Cardiac fibroblast (primary cell): ENCODE measurements around the gene HEXIM1.

ENCODE experiments used
- DNase-seq, 2 donors: peaks; one replicate each; pipeline versions ENCODE4 v3.0.0 to v3.0.0-alpha.2; 2010; ENCODE audit warnings: low read depth in 2 of 2
- H3K4me3 ChIP-seq, 2 donors: replicated peaks in 1 of 2; 1 replicate in 1 of 2; 2 replicates in 1 of 2; pipeline ENCODE4 v1.5.1; 2011; ENCODE audit warnings: low read depth in 2 of 2, low read length in 2 of 2, mild to moderate bottlenecking in 2 of 2, moderate library complexity in 1 of 2
- TF ChIP-seq, protein P1 (sequence below): IDR thresholded peaks from one replicate; pipeline ENCODE4 v1.5.1; 2011; ENCODE audit warnings: low read depth, mild to moderate bottlenecking, low read length, inconsistent platforms

Gene HEXIM1

DNA sequence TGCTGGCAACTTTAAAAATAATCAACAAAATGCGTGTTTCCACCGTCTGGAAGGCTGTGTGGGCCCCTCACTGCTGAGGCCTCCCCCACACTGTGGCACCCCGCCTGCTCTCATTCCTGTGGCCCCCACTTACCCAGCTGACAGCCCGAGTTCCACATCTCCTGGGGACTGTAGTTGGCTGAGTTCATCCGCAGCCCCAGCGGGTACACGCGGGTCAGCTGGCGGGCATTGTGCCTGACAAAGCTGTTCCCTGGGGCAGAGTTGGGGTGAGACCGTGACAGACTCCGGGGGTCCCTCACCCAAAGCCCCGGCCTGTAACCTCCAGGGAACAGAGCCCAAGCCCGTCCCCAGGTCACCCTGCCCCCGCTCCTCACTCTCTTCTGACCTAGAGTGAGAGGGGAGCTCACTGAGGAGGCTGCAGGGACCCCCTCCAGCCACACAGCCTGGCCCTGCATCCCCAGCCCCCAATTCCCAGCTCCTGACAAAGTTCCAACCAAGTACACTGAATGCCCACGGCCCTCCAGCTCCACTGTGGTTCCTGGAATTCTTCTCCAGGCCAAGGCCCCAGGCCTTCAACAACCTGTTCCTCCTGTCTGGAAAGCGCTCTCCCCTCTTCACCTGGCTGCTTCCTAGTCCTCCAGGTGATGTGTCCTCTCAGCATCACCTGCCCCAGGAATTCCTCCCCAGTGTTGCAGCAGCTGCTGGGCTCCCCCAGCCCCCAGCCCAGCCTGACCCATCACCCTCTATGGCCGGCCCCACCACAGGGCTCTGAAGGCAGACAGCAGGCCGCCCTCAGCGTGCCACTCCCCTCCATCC is 34.0 kb upstream of the HEXIM1 start:
- TF ChIP-seq, protein P1, sequence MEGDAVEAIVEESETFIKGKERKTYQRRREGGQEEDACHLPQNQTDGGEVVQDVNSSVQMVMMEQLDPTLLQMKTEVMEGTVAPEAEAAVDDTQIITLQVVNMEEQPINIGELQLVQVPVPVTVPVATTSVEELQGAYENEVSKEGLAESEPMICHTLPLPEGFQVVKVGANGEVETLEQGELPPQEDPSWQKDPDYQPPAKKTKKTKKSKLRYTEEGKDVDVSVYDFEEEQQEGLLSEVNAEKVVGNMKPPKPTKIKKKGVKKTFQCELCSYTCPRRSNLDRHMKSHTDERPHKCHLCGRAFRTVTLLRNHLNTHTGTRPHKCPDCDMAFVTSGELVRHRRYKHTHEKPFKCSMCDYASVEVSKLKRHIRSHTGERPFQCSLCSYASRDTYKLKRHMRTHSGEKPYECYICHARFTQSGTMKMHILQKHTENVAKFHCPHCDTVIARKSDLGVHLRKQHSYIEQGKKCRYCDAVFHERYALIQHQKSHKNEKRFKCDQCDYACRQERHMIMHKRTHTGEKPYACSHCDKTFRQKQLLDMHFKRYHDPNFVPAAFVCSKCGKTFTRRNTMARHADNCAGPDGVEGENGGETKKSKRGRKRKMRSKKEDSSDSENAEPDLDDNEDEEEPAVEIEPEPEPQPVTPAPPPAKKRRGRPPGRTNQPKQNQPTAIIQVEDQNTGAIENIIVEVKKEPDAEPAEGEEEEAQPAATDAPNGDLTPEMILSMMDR, result no peak
- H3K4me3 ChIP-seq, result no peak overlapping the region
- no peak for DNase-seq

DNA sequence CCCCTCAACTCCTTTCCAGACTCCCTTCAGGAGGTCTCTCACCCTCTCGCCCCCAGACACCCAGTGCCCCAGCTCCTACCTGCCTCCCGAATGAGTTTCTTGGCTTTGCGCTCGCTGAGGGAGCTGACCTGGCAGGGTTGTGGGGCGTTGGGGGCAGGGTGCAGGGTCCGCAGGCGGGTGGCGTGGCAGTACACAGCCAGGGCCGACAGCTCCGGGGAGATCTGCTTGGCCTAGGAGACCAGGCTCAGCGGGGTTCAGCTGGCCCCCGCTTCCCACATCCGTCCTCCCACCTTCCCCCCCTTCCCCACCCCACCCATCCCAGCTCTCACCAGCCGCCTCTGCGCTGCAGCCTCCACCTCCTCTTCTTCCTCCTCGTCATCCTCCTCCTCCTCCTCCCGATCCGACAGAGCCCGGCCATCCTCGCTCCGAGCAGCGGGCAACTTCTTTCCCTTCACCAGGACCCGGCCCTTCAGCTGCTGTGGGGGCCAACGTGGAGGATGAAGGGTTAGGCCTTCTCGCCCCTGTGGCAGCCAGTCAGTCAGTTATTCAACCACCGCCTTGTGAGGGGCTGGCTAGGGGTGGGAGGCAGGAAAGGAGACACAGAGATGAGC is 33.2 kb upstream of the HEXIM1 start:
- DNase-seq, result no peak

DNA sequence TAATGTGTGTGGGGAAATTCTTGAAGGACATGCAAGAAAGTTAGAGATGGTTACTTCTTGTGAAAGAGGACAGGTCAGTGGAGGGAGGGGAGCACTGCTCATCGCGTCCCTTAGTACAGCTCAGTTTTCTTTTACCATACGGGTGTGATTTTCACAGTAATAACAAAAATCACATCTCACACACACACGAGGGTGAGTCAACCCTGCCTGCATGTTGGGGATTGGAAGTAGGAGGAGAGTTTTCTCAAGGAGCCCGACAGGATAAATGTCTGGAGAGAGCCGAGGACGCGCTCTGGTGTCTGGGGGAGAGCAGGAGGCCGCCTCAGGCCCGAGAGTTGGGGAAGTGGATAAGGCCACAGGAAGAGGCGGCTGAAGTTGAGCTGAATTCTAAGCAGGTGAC is 32.4 kb upstream of the HEXIM1 start:
- no peak for DNase-seq
- no peak overlapping the region for H3K4me3 ChIP-seq
- TF ChIP-seq, protein P1, result no peak

More for the DNA sequence above, 33.2 kb upstream of the HEXIM1 start:
- TF ChIP-seq, protein P1, result no peak
- H3K4me3 ChIP-seq, result no peak overlapping the region

DNA sequence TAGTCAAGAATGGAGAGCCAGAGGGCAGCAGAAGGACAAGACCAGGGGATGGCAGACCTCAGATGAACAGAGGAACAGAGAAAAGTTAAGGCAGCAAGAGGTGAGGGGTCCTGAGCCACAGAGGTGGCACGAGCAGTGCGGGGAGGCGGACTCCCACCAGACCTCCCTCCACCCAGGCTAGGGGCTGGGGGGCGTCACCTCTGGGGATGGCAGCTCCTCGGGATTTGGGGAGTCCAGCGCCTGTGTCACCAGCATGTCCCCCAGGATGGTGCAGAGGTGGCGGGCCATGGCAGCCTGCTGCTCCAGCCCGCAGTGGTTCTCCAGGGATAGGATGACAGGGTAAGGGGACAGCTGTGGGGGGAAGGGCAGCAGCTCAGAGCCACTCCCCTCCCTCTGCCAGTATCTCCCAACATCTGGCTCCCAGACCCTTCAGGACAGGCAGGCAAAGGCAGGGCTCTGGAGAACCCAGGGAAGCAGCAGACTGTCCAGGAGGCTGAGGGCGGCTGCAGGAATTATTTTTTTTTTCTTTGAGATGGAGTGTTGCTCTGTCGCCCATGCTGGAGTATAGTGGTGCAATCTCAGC is 31.8 kb upstream of the HEXIM1 start:
- TF ChIP-seq, protein P1, result no peak
- no peak overlapping the region for H3K4me3 ChIP-seq
- no peak for DNase-seq

DNA sequence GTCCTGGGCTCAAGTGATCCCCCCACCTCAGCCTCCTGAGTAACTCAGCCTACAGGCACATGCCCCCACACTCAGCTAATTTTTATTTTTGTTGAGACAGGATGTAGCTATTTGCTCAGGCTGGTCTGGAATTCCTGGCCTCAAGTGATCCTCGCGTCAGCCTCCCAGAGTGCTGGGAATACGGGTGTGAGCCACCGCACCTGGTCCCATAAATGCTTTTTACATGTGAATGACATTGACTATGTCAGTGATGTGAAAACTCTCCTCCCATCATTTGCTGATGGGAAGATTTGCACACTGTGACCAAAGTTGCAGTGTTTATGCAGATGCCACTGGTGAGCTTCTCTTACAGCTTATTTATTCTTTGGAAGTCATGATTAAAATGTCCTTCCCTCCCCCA is 30.9 kb upstream of the HEXIM1 start:
- no peak overlapping the region for H3K4me3 ChIP-seq
- TF ChIP-seq, protein P1, result no peak
- no peak for DNase-seq

DNA sequence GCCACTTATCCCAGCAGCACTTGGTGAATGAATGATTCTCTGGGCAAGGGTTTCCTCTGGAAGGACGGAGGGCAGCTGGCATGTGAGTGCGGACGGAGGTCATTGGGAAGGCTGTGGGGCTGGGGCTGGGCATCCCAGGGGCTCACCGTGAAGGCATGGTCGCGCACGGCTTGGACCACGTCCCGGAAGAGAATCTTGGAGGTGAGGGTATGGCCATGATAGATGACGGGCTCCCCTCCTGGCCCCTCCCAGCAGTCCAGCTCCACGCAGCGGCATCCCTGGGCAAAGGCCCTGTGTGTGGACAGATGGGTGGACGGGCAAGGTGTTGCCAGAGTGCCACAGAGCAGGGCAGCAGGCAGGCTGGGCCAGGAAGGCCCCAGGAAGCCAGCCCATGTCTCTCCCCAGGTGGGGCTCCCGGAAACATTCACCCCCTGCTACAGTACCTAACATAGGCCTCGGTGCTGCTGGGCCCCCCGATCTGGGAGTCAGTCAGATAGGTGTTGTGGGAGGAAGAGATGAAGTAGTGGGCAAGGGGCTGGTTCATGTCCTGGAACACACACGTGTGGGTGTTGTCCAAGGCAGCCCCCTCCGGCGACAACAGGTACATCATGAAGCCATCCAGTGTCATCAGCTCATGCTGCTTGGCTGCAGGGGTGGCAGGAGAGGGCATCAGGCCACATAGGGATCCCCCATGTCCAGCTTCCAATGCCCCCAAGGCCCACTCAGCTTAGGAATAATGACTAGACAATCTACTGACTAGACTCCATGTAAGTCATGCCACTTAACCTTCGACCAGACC is 30.2 kb upstream of the HEXIM1 start:
- no peak for DNase-seq
- no peak overlapping the region for H3K4me3 ChIP-seq
- TF ChIP-seq, protein P1, result no peak
